Suprapubic skin (tissue), 4 donors: ENCODE results near the gene CREG2. TPM values are rescaled to one million over a fixed set of nuclear protein-coding genes. Genes with fewer than 3 reads are reported as not detected.

ENCODE experiments used
- DNase-seq, 2 donors: peaks; one replicate each; pipeline ENCODE4 v3.0.0-alpha.2; 2019; ENCODE audit warnings: low spot score in 2 of 2
- H3K27ac ChIP-seq: fragments of 200-600 bp; sonication (generic); one replicate; pipeline ENCODE4 v1.5.1; 2019
- H3K27me3 ChIP-seq: fragments of 200-600 bp; sonication (generic); one replicate; pipeline ENCODE4 v1.5.1; 2019
- H3K36me3 ChIP-seq: fragments of 200-600 bp; sonication (generic); one replicate; pipeline ENCODE4 v1.5.1; 2019
- H3K4me1 ChIP-seq: fragments of 200-600 bp; sonication (generic); one replicate; pipeline ENCODE4 v1.5.1; 2019
- H3K4me3 ChIP-seq: fragments of 200-600 bp; sonication (generic); one replicate; pipeline ENCODE4 v1.5.1; 2019; ENCODE audit warnings: mild to moderate bottlenecking
- H3K9me3 ChIP-seq: fragments of 200-600 bp; sonication (generic); one replicate; pipeline ENCODE4 v1.5.1; 2019
- EP300 ChIP-seq: sonication (generic); formaldehyde crosslinking; IDR thresholded peaks from one replicate; pipeline ENCODE4 v1.6.1; 2017; ENCODE audit warnings: antibody characterized with exemption
- POLR2A ChIP-seq, 2 donors: fragments of 450-650 bp; IDR thresholded peaks; one replicate each; pipeline ENCODE4 v1.6.1; 2017; ENCODE audit warnings: antibody characterized with exemption in 2 of 2, mild to moderate bottlenecking in 2 of 2, moderate library complexity in 2 of 2
- POLR2AphosphoS5 ChIP-seq, 3 donors: sonication (generic); formaldehyde crosslinking; IDR thresholded peaks; one replicate each; pipeline ENCODE4 v1.6.1; 2017; ENCODE audit warnings: antibody characterized with exemption in 3 of 3
- WGBS: methylation state at CpG from one replicate; pipeline ENCODE4 v1.1.5; 2018; 5-methylcytosine and 5-hydroxymethylcytosine counted together
- total RNA-seq, 4 donors: library from RNA; depleted of rRNA; stranded (reverse); fragments of >200 nt; gene quantifications; one replicate each; pipeline ENCODE4 v1.1.0, GENCODE V29; 2016
- TF ChIP-seq, protein P1 (sequence below), 2 donors: fragments of 200-600 bp in 1 of 2; fragments of 450-650 bp in 1 of 2; sonication (generic) in 1 of 2; IDR thresholded peaks; one replicate each; pipeline ENCODE4 v1.5.1; 2016 to 2019; ENCODE audit warnings: antibody characterized with exemption in 2 of 2, mild to moderate bottlenecking in 1 of 2, moderate library complexity in 1 of 2

CREG2 gene
- total RNA-seq, 4 donors from 2014 or later, result 0.17 to 1.3 TPM; not detected in 2

DNA sequence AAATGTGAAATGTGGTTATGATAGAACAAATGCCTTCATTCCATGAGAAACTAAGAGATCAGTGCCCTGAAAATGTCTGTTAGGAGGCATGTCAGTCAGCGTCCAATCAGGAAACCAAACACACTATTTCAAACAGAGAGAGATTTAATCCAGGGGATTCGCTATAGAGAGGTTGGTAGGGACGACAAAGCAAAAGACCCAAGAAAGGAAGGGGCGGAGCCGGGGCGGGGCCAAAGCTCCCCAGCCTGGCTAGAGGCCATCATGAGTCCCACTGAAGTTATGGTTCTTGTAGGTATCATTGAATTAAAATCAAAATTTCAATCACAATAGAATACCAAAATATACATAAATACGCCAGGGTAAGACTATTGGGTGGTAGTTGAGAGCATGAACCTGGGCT lies 45.9 kb downstream of the CREG2 start:
- DNase-seq, result no peak
- no peaks in the 10 kb centered on the region for H3K9me3 ChIP-seq
- H3K27ac ChIP-seq, result no peak overlapping the region
- H3K4me3 ChIP-seq, result no peak overlapping the region
- no peaks in the 10 kb centered on the region for H3K36me3 ChIP-seq
- H3K27me3 ChIP-seq, result no peaks in the 10 kb centered on the region
- 87% methylated on average over 7 of the region's 7 CpGs for WGBS
- TF ChIP-seq POLR2AphosphoS5 (IDR thresholded peaks at IDR 0.05) (no peak), POLR2A (IDR thresholded peaks at IDR 0.05) (no peak), EP300 (no peak)
- TF ChIP-seq, protein P1, sequence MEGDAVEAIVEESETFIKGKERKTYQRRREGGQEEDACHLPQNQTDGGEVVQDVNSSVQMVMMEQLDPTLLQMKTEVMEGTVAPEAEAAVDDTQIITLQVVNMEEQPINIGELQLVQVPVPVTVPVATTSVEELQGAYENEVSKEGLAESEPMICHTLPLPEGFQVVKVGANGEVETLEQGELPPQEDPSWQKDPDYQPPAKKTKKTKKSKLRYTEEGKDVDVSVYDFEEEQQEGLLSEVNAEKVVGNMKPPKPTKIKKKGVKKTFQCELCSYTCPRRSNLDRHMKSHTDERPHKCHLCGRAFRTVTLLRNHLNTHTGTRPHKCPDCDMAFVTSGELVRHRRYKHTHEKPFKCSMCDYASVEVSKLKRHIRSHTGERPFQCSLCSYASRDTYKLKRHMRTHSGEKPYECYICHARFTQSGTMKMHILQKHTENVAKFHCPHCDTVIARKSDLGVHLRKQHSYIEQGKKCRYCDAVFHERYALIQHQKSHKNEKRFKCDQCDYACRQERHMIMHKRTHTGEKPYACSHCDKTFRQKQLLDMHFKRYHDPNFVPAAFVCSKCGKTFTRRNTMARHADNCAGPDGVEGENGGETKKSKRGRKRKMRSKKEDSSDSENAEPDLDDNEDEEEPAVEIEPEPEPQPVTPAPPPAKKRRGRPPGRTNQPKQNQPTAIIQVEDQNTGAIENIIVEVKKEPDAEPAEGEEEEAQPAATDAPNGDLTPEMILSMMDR (IDR thresholded peaks at IDR 0.05), result no peak
- H3K4me1 ChIP-seq, result no peaks in the 10 kb centered on the region

DNA sequence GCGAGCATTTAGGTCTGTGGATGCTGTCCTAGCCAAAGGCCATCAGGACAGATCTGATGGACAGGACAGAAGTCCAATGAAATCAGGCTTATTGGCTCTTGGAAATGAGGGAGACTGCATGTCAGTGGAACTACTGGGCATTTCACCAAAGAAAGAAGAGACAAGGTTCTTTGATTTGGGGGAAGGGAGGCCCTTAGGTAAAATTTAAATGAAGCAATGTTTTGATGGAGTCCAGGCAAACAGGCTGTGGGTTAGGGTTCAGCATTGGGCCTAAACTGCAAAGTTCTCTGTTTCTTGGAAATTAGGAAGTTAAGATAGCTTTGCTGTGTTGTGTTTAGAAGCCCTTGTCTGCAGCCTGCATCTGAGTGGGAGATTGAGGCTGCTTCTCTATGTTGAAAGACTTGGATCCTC lies 47.2 kb downstream of the CREG2 start:
- no peak for DNase-seq
- H3K4me3 ChIP-seq, result no peak overlapping the region
- no peaks in the 10 kb centered on the region for H3K27me3 ChIP-seq
- H3K4me1 ChIP-seq, result no peaks in the 10 kb centered on the region
- WGBS, result 94% methylated on average over 1 of the region's 1 CpG
- H3K36me3 ChIP-seq, result no peaks in the 10 kb centered on the region
- TF ChIP-seq, protein P1 (IDR thresholded peaks at IDR 0.05), result no peak
- TF ChIP-seq POLR2A (IDR thresholded peaks at IDR 0.05) (no peak), EP300 (no peak), POLR2AphosphoS5 (IDR thresholded peaks at IDR 0.05) (no peak)
- H3K9me3 ChIP-seq, result no peaks in the 10 kb centered on the region
- no peak overlapping the region for H3K27ac ChIP-seq

DNA sequence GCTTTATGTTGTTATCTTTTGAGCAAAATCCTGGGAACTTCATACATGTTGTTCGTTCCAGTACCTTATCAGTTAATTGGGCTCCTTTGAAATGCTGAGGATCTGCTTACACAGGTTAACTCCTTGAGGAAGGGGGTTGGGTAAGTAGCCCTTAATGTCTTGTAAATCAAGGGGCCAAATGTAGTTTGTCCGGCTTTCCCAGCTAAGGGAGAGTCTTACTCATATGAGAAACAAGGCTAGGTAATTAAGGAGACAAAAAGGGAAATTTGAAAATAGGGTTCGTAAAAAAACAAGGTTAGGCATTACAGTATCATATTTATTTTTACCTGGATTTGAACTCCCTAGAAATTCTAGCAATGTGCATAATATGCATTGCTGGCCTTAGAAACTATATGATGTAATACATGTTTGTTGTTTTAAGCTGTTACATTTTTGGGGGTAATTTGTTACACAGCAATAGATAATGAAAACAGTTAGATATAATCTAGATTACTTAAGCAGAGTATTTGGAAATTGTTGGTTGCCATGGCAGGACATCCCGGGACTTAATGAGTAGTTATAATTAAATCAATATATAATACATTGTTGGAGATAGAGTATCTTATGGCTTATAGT lies 47.9 kb downstream of the CREG2 start:
- WGBS, result 84% methylated on average over 4 of the region's 4 CpGs
- no peak overlapping the region for H3K4me3 ChIP-seq
- no peaks in the 10 kb centered on the region for H3K36me3 ChIP-seq
- H3K4me1 ChIP-seq, result no peaks in the 10 kb centered on the region
- no peak for DNase-seq
- H3K27me3 ChIP-seq, result no peaks in the 10 kb centered on the region
- H3K9me3 ChIP-seq, result no peaks in the 10 kb centered on the region
- no peak overlapping the region for H3K27ac ChIP-seq
- TF ChIP-seq POLR2A (IDR thresholded peaks at IDR 0.05) (no peak), POLR2AphosphoS5 (IDR thresholded peaks at IDR 0.05) (no peak), EP300 (no peak)
- TF ChIP-seq, protein P1 (IDR thresholded peaks at IDR 0.05), result no peak

DNA sequence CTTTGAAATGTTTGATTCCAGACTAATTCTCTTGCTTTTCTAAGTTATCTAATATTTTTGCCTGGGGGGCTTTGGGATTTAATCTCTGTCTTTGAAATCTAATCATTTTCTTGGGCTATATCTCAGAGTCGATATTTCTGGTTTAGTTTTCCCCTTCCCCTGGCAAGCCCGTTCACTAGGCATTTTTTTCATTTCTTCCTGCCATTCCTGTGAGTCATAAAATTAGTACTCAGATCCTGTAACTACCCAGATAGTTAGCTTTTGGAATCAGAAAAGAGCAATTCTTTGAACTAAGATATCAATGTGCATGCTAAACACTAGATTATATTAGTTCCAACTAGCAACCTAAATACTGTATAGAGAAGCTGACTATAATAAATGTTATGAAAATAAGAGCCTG lies 49.4 kb downstream of the CREG2 start:
- TF ChIP-seq, protein P1 (IDR thresholded peaks at IDR 0.05), result no peak
- no peak for TF ChIP-seq POLR2A (IDR thresholded peaks at IDR 0.05)
- TF ChIP-seq EP300, result no peak
- no peak for TF ChIP-seq POLR2AphosphoS5 (IDR thresholded peaks at IDR 0.05)
- DNase-seq, result no peak
- Histone ChIP-seq H3K4me3 (no peak overlapping the region), H3K9me3 (no peaks in the 10 kb centered on the region), H3K36me3 (no peaks in the 10 kb centered on the region), H3K27me3 (no peaks in the 10 kb centered on the region), H3K4me1 (no peaks in the 10 kb centered on the region), H3K27ac (no peak overlapping the region)
- 29% methylated on average over 2 of the region's 2 CpGs for WGBS

DNA sequence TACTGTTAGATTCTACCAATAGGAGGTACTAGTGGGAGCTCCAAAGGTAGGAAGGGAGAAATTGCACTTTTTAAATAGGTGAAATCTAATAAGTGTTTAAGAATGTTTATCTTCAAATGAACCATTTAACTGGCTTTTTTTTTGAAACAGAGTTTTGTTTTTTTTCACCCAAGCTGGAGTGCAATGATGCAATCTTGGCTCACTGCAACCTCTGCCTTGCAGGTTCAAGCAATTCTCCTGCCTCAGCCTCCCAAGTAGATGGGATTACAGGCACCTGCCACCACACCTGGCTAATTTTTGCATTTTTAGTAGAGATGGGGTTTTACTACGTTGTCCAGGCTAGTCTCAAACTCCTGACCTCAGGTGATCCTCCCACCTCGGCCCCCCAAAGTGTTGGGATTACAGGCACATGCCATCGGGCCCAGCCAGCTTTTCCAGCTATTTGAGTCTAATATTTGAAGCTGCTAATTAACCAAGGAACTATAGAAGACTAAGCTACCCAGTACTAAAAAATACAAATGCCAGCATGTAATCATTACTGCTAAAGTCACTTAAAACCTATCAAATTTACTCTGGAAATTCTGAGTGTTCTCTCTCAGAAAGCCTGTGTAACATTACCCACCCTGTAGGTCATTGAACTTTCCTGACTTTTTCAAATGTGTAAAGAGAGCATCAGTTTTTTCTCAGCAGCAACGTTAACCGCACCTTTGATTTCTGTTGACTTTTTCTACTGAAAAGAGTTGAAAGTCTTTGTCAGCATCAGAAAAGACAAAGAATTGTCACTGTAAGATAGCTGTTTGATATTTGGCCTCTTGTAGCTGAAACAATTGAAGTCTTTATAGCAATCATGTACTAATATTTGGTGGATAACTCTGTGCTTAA lies 54.2 kb downstream of the CREG2 start:
- H3K27me3 ChIP-seq, result no peaks in the 10 kb centered on the region
- no peaks in the 10 kb centered on the region for H3K36me3 ChIP-seq
- no peaks in the 10 kb centered on the region for H3K9me3 ChIP-seq
- H3K4me1 ChIP-seq, result peaks cover 34% of the 10 kb centered on the region
- no peak for DNase-seq
- TF ChIP-seq, protein P1 (IDR thresholded peaks at IDR 0.05), result no peak
- TF ChIP-seq EP300, result no peak
- TF ChIP-seq POLR2AphosphoS5 (IDR thresholded peaks at IDR 0.05), result no peak
- TF ChIP-seq POLR2A (IDR thresholded peaks at IDR 0.05), result no peak
- 78% methylated on average over 5 of the region's 5 CpGs for WGBS
- H3K4me3 ChIP-seq, result no peak overlapping the region
- H3K27ac ChIP-seq, result no peak overlapping the region
